HCT116 (cell line): Measurements from ENCODE around the gene KCND3. TPM values are rescaled to one million over a fixed set of nuclear protein-coding genes. Genes with fewer than 3 reads are reported as not detected.

Source experiments
- ATAC-seq: fragments of 200-7000 bp; cut with Tn5 transposase; 2 replicates; pipeline ENCODE4 v1.9.1; 2020; ENCODE audit warnings: mild to moderate bottlenecking, moderate library complexity
- BruUV-seq: library from RNA; stranded (reverse); fragments of 400-500 nt; replicated peaks from 2 replicates; lab custom pipeline; 2021; lab: Mats Ljungman, UMichigan
- CTCF ChIA-PET: fragments of 300-600 bp; sonication (Branson Sonifier 250); formaldehyde crosslinking; loops from one replicate; lab custom pipeline; 2021; ENCODE audit warnings: antibody characterized with exemption; lab: Charles Lee
- POLR2A ChIA-PET: fragments of 300-600, 350-600 bp; sonication (Branson Sonifier 250); formaldehyde crosslinking; loops from one replicate; lab custom pipeline; 2021; ENCODE audit warnings: antibody characterized with exemption; lab: Charles Lee
- RAD21 ChIA-PET, 2 experiments: fragments of 300-600 bp; sonication (Branson Sonifier 250); formaldehyde crosslinking; loops; one replicate each; lab custom pipeline; 2023; ENCODE audit warnings: low total read pairs in 2 of 2; ENCODE audit not compliant: uncharacterized antibody in 2 of 2, unreplicated experiment in 2 of 2, low non-redundant PET in 1 of 2; lab: Charles Lee
- DNase-seq: peaks from one replicate; pipeline ENCODE4 v3.0.0-alpha.2; 2010; ENCODE audit warnings: low read depth, low spot score
- H2AFZ ChIP-seq: fragments of 200-600 bp; shearing (Covaris generic), sonication (generic); 2 replicates; pipeline ENCODE4 v1.6.1; 2017; ENCODE audit warnings: low read depth, mixed run types, mixed read lengths, antibody characterized with exemption, low read length; ENCODE audit not compliant: poor library complexity, severe bottlenecking
- H3K27ac ChIP-seq: 2 replicates; pipeline ENCODE4 v1.5.1; 2012; ENCODE audit warnings: low read depth, low read length
- H3K27me3 ChIP-seq: fragments of 200-600 bp; sonication (generic); 2 replicates; pipeline ENCODE4 v1.6.1; 2016; ENCODE audit warnings: mixed run types, low read length, mixed read lengths; ENCODE audit not compliant: insufficient read depth
- H3K36me3 ChIP-seq, 2 experiments: fragments of 200-500 bp in 1 of 2; fragments of 200-600 bp in 1 of 2; sonication (Bioruptor generic) in 1 of 2; sonication (generic) in 1 of 2; 2 replicates each; pipeline versions ENCODE4 v1.5.1 to v1.6.1; 2014 to 2016; ENCODE audit warnings: low read length in 2 of 2, inconsistent platforms in 1 of 2, mixed read lengths in 1 of 2, mixed run types in 1 of 2; ENCODE audit not compliant: insufficient read depth in 2 of 2, control insufficient read depth in 1 of 2
- H3K4me1 ChIP-seq, 2 experiments: fragments of 200-600 bp in 1 of 2; sonication (generic) in 1 of 2; 2 replicates each; pipeline versions ENCODE4 v1.5.1 to v1.6.1; 2012 to 2017; ENCODE audit warnings: low read length in 2 of 2, inconsistent platforms in 1 of 2, mild to moderate bottlenecking in 1 of 2, mixed read lengths in 1 of 2, mixed run types in 1 of 2, moderate library complexity in 1 of 2; ENCODE audit not compliant: insufficient read depth in 2 of 2, control insufficient read depth in 1 of 2
- H3K4me2 ChIP-seq: fragments of 200-600 bp; sonication (generic); 2 replicates; pipeline ENCODE4 v1.6.1; 2017; ENCODE audit warnings: mixed run types, low read length, mixed read lengths
- H3K4me3 ChIP-seq, 2 experiments: fragments of 200-600 bp in 1 of 2; sonication (generic) in 1 of 2; replicated peaks in 1 of 2; 2 replicates each; pipeline ENCODE4 v1.5.1; 2011 to 2016; ENCODE audit warnings: low read length in 2 of 2, control low read depth in 1 of 2, low read depth in 1 of 2, mild to moderate bottlenecking in 1 of 2, mixed read lengths in 1 of 2, mixed run types in 1 of 2
- H3K79me2 ChIP-seq: fragments of 200-600 bp; sonication (generic); 2 replicates; pipeline ENCODE4 v1.6.1; 2017; ENCODE audit warnings: mild to moderate bottlenecking, mixed run types, low read length, moderate library complexity, mixed read lengths; ENCODE audit not compliant: insufficient read depth
- H3K9ac ChIP-seq: fragments of 200-600 bp; sonication (generic); 2 replicates; pipeline ENCODE4 v1.6.1; 2016; ENCODE audit warnings: low read length, mixed read lengths
- H3K9me2 ChIP-seq: fragments of 200-600 bp; sonication (generic), shearing (Covaris generic); 2 replicates; pipeline ENCODE4 v1.6.1; 2017; ENCODE audit warnings: mixed run types, mild to moderate bottlenecking, moderate library complexity; ENCODE audit not compliant: insufficient read depth
- H3K9me3 ChIP-seq, 2 experiments: fragments of 200-500 bp in 1 of 2; fragments of 200-600 bp in 1 of 2; sonication (Bioruptor generic) in 1 of 2; sonication (generic) in 1 of 2; 2 replicates each; pipeline ENCODE4 v1.6.1; 2014 to 2017; ENCODE audit warnings: low read length in 2 of 2, mixed read lengths in 2 of 2, inconsistent platforms in 1 of 2, low read depth in 1 of 2, mild to moderate bottlenecking in 1 of 2, mixed run types in 1 of 2, moderate library complexity in 1 of 2; ENCODE audit not compliant: control insufficient read depth in 1 of 2, insufficient read depth in 1 of 2
- H4K20me1 ChIP-seq: fragments of 200-600 bp; sonication (generic), shearing (Covaris generic); 2 replicates; pipeline ENCODE4 v1.6.1; 2017; ENCODE audit warnings: mixed run types, mild to moderate bottlenecking, moderate library complexity; ENCODE audit not compliant: insufficient read depth
- CBX3 ChIP-seq: IDR thresholded peaks from 2 replicates; pipeline ENCODE4 v1.6.1; 2012; ENCODE audit warnings: low read depth
- CEBPB ChIP-seq: IDR thresholded peaks from 2 replicates; pipeline ENCODE4 v1.6.1; 2012; ENCODE audit warnings: low read depth
- CTCF ChIP-seq, 3 experiments: fragments of 200-600 bp in 1 of 3; sonication (generic) in 1 of 3; IDR thresholded peaks in 2 of 3; conservative IDR thresholded peaks in 1 of 3; 2 replicates each; pipeline ENCODE4 v1.5.1; 2012 to 2017; ENCODE audit warnings: low read depth in 2 of 3, low read length in 2 of 3, antibody characterized with exemption in 1 of 3, borderline replicate concordance in 1 of 3, control low read depth in 1 of 3, mild to moderate bottlenecking in 1 of 3, mixed read lengths in 1 of 3, mixed run types in 1 of 3, moderate library complexity in 1 of 3; ENCODE audit not compliant: insufficient read depth in 1 of 3
- ELF1 ChIP-seq: IDR thresholded peaks from 2 replicates; pipeline ENCODE4 v1.6.1; 2012; ENCODE audit warnings: low read depth, borderline replicate concordance
- EZH2phosphoT487 ChIP-seq: fragments of 200-600 bp; IDR thresholded peaks from 2 replicates; pipeline ENCODE4 v1.6.1; 2018; ENCODE audit warnings: antibody characterized with exemption, borderline replicate concordance
- FOSL1 ChIP-seq: IDR thresholded peaks from 2 replicates; pipeline ENCODE4 v1.6.1; 2012; ENCODE audit warnings: low read depth
- JUND ChIP-seq: IDR thresholded peaks from 2 replicates; pipeline ENCODE4 v1.6.1; 2012
- MAX ChIP-seq: IDR thresholded peaks from 2 replicates; pipeline ENCODE4 v1.6.1; 2012
- POLR2AphosphoS5 ChIP-seq: IDR thresholded peaks from 2 replicates; pipeline ENCODE4 v1.6.1; 2011; ENCODE audit warnings: mild to moderate bottlenecking, low read depth, low read length, moderate library complexity
- SIN3A ChIP-seq: IDR thresholded peaks from 2 replicates; pipeline ENCODE4 v1.6.1; 2012; ENCODE audit warnings: low read depth
- SP1 ChIP-seq: IDR thresholded peaks from 2 replicates; pipeline ENCODE4 v1.6.1; 2012; ENCODE audit warnings: low read depth
- SRF ChIP-seq: IDR thresholded peaks from 2 replicates; pipeline ENCODE4 v1.6.1; 2012; ENCODE audit warnings: low read depth
- TCF7L2 ChIP-seq: IDR thresholded peaks from 2 replicates; pipeline ENCODE4 v1.7.0; 2011; ENCODE audit warnings: borderline replicate concordance, inconsistent platforms; ENCODE audit not compliant: insufficient read depth, insufficient read length; ENCODE audit errors: extremely low read depth
- YY1 ChIP-seq: IDR thresholded peaks from 2 replicates; pipeline ENCODE4 v1.6.1; 2011; ENCODE audit warnings: low read length, low read depth, moderate library complexity, mild to moderate bottlenecking; ENCODE audit not compliant: insufficient replicate concordance; ENCODE audit errors: extremely low read depth
- intact Hi-C: fragments of 100-400 bp; cut with micrococcal nuclease; formaldehyde crosslinking; loops from 2 replicates; pipeline ENCODE4 v1.10.0; 2022
- total RNA-seq: library from RNA; stranded (reverse); gene quantifications from one replicate; pipeline ENCODE4 v1.2.1, GENCODE V29; 2021; ENCODE audit not compliant: unreplicated experiment

KCND3 gene
- total RNA-seq, 1 experiment from 2014 or later = 0.44 TPM

GRCh38 chr1:111992476-111992875 lies 3.0 kb upstream of the KCND3 start:
- DNase-seq (no peak), ATAC-seq (no peak)
- RAD21 ChIA-PET = interaction anchor here in 1 of 2 experiments (0.6 kb wide), 1 partner anchor 236 kb away, joined by 3 read pairs; no protein-coding TSS in a partner anchor
- intact Hi-C loops = loop anchor here (5.0 kb wide), 1 partner anchor 510 kb away; no protein-coding TSS in a partner anchor
- H3K4me3 ChIP-seq = no peak overlapping the region
- no peak overlapping the region for H2AFZ ChIP-seq
- TF ChIP-seq YY1 (no peak), SRF (no peak), SP1 (no peak), JUND (no peak), POLR2AphosphoS5 (no peak), FOSL1 (no peak), CTCF (IDR thresholded peaks at IDR 0.05 in 2 of 3, conservative IDR thresholded peaks at IDR 0.05 in 1 of 3; ENCODE audit: borderline replicate concordance in 1 of 3, insufficient read depth in 1 of 3, low read depth in 2 of 3, low read length in 2 of 3) (no peak), CBX3 (no peak), SIN3A (no peak), EZH2phosphoT487 (no peak), ELF1 (no peak), CEBPB (no peak), MAX (no peak), TCF7L2 (no peak)
- no peak overlapping the region for H3K4me2 ChIP-seq
- H3K27me3 ChIP-seq = peaks cover 33% of the 10 kb centered on the region
- no TSS peak for BruUV-seq
- H3K79me2 ChIP-seq = no peaks in the 10 kb centered on the region
- H3K36me3 ChIP-seq = no peaks in the 10 kb centered on the region
- no peak overlapping the region for H3K9ac ChIP-seq
- CTCF ChIA-PET = interaction anchor here (0.7 to 1.0 kb wide), 2 partner anchors 21 to 608 kb away, joined by 3 to 4 read pairs; no protein-coding TSS in a partner anchor
- no peaks in the 10 kb centered on the region for H3K9me3 ChIP-seq
- no peaks in the 10 kb centered on the region for H4K20me1 ChIP-seq
- POLR2A ChIA-PET = no interaction called here
- no peaks in the 10 kb centered on the region for H3K9me2 ChIP-seq
- H3K4me1 ChIP-seq = peaks cover 9 to 20% of the 10 kb centered on the region in 2 experiments; a peak in 3 of 4 replicates
- H3K27ac ChIP-seq = no peak overlapping the region
